Activated CD8-positive, alpha-beta memory T cell treated with anti-CD3 and anti-CD28 coated beads for 4 hours (primary cell): ENCODE results near the gene IZUMO1.
"Not testable (repeated sequence)": the region's sequence is repeated elsewhere in the genome, so short reads cannot be mapped to it uniquely, and the experiment has no call there.

Experiments
- DNase-seq, 2 donors: peaks; one replicate each; pipeline ENCODE4 v3.0.0-alpha.2; 2020; ENCODE audit warnings: low read depth in 2 of 2

The IZUMO1 gene

GRCh38 chr19:48746738-48747575 is at the start of gene IZUMO1:
TSS of gene IZUMO1 (minus strand) at chr19:48746909. CDS start at chr19:48745859, 1,050 bp downstream.
- DNase-seq, result no peak

- no peak for DNase-seq
These were observed 49.0 kb upstream of the IZUMO1 start for GRCh38 chr19:48795685-48796070.

GRCh38 chr19:48795055-48795684 is 48.5 kb upstream of the IZUMO1 start:
- peak; percentile 64 to 71 for DNase-seq

GRCh38 chr19:48794291-48794690 is 47.6 kb upstream of the IZUMO1 start:
- no peak for DNase-seq

GRCh38 chr19:48793271-48793670 is 46.6 kb upstream of the IZUMO1 start:
- no peak for DNase-seq

GRCh38 chr19:48787331-48787730 is 40.6 kb upstream of the IZUMO1 start:
- not testable (repeated sequence) for DNase-seq

- DNase-seq, result not testable (repeated sequence)
These were observed 39.7 kb upstream of the IZUMO1 start for GRCh38 chr19:48786422-48786821.

- DNase-seq, result no peak
These were observed 37.8 kb upstream of the IZUMO1 start for GRCh38 chr19:48784527-48784926.

- DNase-seq, result no peak
These were observed 34.1 kb upstream of the IZUMO1 start for GRCh38 chr19:48780631-48781391.

- no peak for DNase-seq
These were observed 32.9 kb upstream of the IZUMO1 start for GRCh38 chr19:48779636-48780035.

GRCh38 chr19:48777720-48778119 is 31.0 kb upstream of the IZUMO1 start:
- DNase-seq, result no peak

GRCh38 chr19:48777139-48777538 is 30.4 kb upstream of the IZUMO1 start:
- no peak for DNase-seq

GRCh38 chr19:48772503-48772953 is 25.8 kb upstream of the IZUMO1 start:
- DNase-seq, result no peak

GRCh38 chr19:48770734-48771472 is 24.2 kb upstream of the IZUMO1 start:
- DNase-seq, result no peak

GRCh38 chr19:48770266-48770665 is 23.6 kb upstream of the IZUMO1 start:
- no peak for DNase-seq

- DNase-seq, result no peak
These were observed 22.4 kb upstream of the IZUMO1 start for GRCh38 chr19:48768994-48769713.

GRCh38 chr19:48768171-48768753 is 21.6 kb upstream of the IZUMO1 start:
- DNase-seq, result not testable (repeated sequence)

- not testable (repeated sequence) for DNase-seq
These were observed 19.1 kb upstream of the IZUMO1 start for GRCh38 chr19:48765816-48766215.

GRCh38 chr19:48760504-48761205 is 13.9 kb upstream of the IZUMO1 start:
- no peak for DNase-seq

GRCh38 chr19:48757741-48758144 is 11.0 kb upstream of the IZUMO1 start:
- DNase-seq, result no peak
